Spinal cord (tissue), 10 donors: ENCODE data around the gene FPGS. TPM values are rescaled to one million over a fixed set of nuclear protein-coding genes. Genes with fewer than 3 reads are reported as not detected.

Experiments
- DNase-seq, 6 donors: peaks; one replicate each; pipeline versions ENCODE4 v3.0.0 to v3.0.0-alpha.2; 2013 to 2015; ENCODE audit warnings: low spot score in 6 of 6, low read depth in 4 of 6
- H3K27ac ChIP-seq: one replicate; pipeline ENCODE4 v1.5.1; 2013; ENCODE audit warnings: low read depth, low read length, control low read depth
- H3K27me3 ChIP-seq: one replicate; pipeline ENCODE4 v1.6.1; 2013; ENCODE audit warnings: low read length; ENCODE audit not compliant: control insufficient read depth, insufficient read depth
- H3K36me3 ChIP-seq: one replicate; pipeline ENCODE4 v1.6.1; 2013; ENCODE audit warnings: low read length; ENCODE audit not compliant: control insufficient read depth, insufficient read depth
- H3K4me1 ChIP-seq: one replicate; pipeline ENCODE4 v1.6.1; 2013; ENCODE audit warnings: low read length; ENCODE audit not compliant: control insufficient read depth, insufficient read depth
- H3K4me3 ChIP-seq: one replicate; pipeline ENCODE4 v1.5.1; 2013; ENCODE audit warnings: low read depth, low read length, control low read depth
- H3K9me3 ChIP-seq: one replicate; pipeline ENCODE4 v1.6.1; 2013; ENCODE audit warnings: low read length; ENCODE audit not compliant: control insufficient read depth, insufficient read depth
- WGBS: methylation state at CpG from one replicate; pipeline ENCODE4 v1.1.5; 2013; ENCODE audit warnings: missing lambda C conversion rate; ENCODE audit not compliant: insufficient coverage; 5-methylcytosine and 5-hydroxymethylcytosine counted together
- polyA plus RNA-seq, 2 donors: library from polyadenylated mRNA; unstranded; fragments of 120-200 nt; gene quantifications; one replicate each; pipeline ENCODE4 v1.2.1, GENCODE V29; 2013; ENCODE audit not compliant: insufficient read length in 2 of 2
- total RNA-seq, 2 donors: library from RNA; depleted of rRNA in 1 of 2; stranded (reverse); fragments of 120-200 nt in 1 of 2; fragments of >200 nt in 1 of 2; gene quantifications; one replicate each; pipeline versions ENCODE4 v1.2.3 to v1.2.4, GENCODE V29; 2013 to 2014
- donor health status: healthy.

Gene FPGS
- total and polyA plus RNA-seq, 4 donors, result 17.8 to 50.1 (median 37.9) TPM

- no peak for DNase-seq
- 93% methylated on average over 13 of the region's 17 CpGs for WGBS
- H3K27me3 ChIP-seq, result no peaks in the 10 kb centered on the region
- no peaks in the 10 kb centered on the region for H3K9me3 ChIP-seq
- no peak overlapping the region for H3K27ac ChIP-seq
- H3K36me3 ChIP-seq, result peaks cover 75% of the 10 kb centered on the region
- no peak overlapping the region for H3K4me3 ChIP-seq
- H3K4me1 ChIP-seq, result peaks cover 20% of the 10 kb centered on the region
Observed at GRCh38 chr9:127808347-127809001, 5.8 kb downstream of the FPGS start.

DNA sequence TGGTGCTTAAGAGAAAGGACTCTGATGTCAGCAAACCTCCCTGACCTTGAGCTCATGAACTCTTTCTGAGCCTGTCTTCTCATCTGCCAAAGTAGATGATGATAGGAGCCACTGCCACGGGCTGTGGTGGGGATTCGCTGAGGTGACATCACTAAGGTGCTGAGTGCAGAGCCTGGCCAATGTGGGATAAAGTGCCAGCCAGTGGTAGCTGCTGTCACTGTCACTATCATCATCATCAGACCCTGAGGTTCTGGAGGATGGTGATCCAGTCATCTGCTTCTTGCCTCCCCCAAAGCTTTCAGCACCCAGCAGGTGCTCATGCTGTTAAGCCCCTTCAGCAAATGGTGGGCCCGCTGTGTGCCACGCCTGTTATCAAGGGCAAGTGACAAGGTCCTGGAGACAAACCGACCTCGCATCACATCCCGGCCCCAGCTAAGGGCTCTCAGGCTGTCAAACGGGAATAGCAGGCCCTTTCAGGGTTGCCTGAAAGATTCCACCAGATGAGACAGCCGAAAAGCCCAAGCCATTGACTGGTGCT, 6.4 kb downstream of the FPGS start:
- DNase-seq, result no peak
- Histone ChIP-seq H3K4me1 (peaks cover 17% of the 10 kb centered on the region), H3K4me3 (no peak overlapping the region), H3K9me3 (no peaks in the 10 kb centered on the region), H3K27ac (no peak overlapping the region), H3K36me3 (peaks cover 80% of the 10 kb centered on the region), H3K27me3 (no peaks in the 10 kb centered on the region)
- 61% methylated on average over 7 of the region's 9 CpGs for WGBS

DNA sequence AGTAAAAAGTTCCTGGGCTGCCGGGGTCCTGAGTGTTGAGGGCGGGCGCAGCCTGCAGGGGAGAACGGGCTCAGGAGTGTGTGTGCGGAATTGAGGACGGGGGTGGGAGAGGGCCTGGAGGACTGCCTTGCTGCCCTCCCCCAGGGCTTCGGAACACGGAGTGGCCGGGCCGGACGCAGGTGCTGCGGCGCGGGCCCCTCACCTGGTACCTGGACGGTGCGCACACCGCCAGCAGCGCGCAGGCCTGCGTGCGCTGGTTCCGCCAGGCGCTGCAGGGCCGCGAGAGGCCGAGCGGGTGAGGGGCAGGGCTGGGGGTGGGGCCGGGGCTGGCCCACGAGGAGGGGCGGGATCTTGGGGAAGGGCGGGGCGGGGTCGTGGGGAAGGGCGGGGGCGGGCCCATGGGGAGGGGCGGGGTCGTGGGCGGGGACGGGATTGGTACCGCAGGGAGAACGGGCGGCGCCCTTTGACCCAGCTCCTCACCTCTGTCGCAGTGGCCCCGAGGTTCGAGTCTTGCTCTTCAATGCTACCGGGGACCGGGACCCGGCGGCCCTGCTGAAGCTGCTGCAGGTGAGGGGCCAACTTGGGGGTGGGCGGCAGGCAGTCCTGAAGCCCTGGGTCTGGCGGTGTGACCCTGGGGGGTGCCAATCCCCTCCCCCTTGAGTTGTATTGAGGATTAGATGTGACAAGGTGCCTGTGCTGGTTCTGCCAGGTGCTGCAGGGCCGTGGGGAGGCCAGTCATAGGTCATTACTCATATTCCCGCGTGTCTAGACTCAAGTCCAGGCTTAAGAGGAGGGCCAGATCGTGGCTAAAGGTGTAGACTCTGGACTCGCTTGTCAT, 7.1 kb downstream of the FPGS start:
- no peak overlapping the region for H3K27ac ChIP-seq

GRCh38 chr9:127810378-127811187, 7.9 kb downstream of the FPGS start:
- Histone ChIP-seq H3K4me1 (peaks cover 20% of the 10 kb centered on the region), H3K27ac (no peak overlapping the region), H3K36me3 (peaks cover 87% of the 10 kb centered on the region), H3K27me3 (no peaks in the 10 kb centered on the region), H3K4me3 (no peak overlapping the region), H3K9me3 (no peaks in the 10 kb centered on the region)
- no peak for DNase-seq
- 97% methylated on average over 7 of the region's 10 CpGs for WGBS

More for the DNA sequence above, 7.1 kb downstream of the FPGS start:
- Histone ChIP-seq H3K9me3 (no peaks in the 10 kb centered on the region), H3K4me3 (no peak overlapping the region), H3K4me1 (peaks cover 14% of the 10 kb centered on the region), H3K27me3 (no peaks in the 10 kb centered on the region), H3K36me3 (peaks cover 79% of the 10 kb centered on the region)
- DNase-seq, result no peak
- WGBS, result 31% methylated on average over 37 of the region's 57 CpGs

GRCh38 chr9:127812011-127812410, 9.3 kb downstream of the FPGS start:
- Histone ChIP-seq H3K27me3 (no peaks in the 10 kb centered on the region), H3K9me3 (no peaks in the 10 kb centered on the region), H3K4me1 (peaks cover 20% of the 10 kb centered on the region), H3K27ac (no peak overlapping the region), H3K36me3 (peaks cover 89% of the 10 kb centered on the region), H3K4me3 (no peak overlapping the region)
- 86% methylated on average over 2 of the region's 6 CpGs for WGBS
- no peak for DNase-seq

DNA sequence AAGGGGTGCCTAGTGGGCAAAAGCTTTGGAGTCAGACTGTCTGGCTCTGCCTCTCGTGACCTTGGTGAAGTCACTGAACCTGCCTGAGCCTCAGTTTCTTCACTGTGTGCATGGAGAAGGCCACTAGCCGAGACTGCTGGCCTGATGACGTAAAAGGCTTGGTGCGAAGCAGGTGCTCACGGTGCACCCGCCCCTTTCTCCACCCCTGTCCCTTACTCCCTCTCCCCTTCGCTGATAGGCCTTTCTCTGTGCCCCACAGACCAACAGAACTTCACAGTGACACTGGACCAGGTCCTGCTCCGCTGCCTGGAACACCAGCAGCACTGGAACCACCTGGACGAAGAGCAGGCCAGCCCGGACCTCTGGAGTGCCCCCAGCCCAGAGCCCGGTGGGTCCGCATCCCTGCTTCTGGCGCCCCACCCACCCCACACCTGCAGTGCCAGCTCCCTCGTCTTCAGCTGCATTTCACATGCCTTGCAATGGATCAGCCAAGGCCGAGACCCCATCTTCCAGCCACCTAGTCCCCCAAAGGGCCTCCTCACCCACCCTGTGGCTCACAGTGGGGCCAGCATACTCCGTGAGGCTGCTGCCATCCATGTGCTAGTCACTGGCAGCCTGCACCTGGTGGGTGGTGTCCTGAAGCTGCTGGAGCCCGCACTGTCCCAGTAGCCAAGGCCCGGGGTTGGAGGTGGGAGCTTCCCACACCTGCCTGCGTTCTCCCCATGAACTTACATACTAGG, 10.4 kb downstream of the FPGS start:
- Histone ChIP-seq H3K4me1 (peaks cover 28% of the 10 kb centered on the region), H3K36me3 (peaks cover 86% of the 10 kb centered on the region), H3K9me3 (no peaks in the 10 kb centered on the region), H3K4me3 (no peak overlapping the region), H3K27me3 (no peaks in the 10 kb centered on the region), H3K27ac (no peak overlapping the region)
- WGBS, result 93% methylated on average over 19 of the region's 19 CpGs
- no peak for DNase-seq

GRCh38 chr9:127813686-127814226, 11.1 kb downstream of the FPGS start:
- Histone ChIP-seq H3K4me1 (peaks cover 30% of the 10 kb centered on the region), H3K36me3 (peaks cover 86% of the 10 kb centered on the region), H3K27ac (peak overlapping the region; percentile 52), H3K4me3 (no peak overlapping the region), H3K27me3 (no peaks in the 10 kb centered on the region), H3K9me3 (no peaks in the 10 kb centered on the region)
- WGBS, result 74% methylated on average over 6 of the region's 9 CpGs
- DNase-seq, result no peak

GRCh38 chr9:127814619-127815511, 12.2 kb downstream of the FPGS start:
- 84% methylated on average over 11 of the region's 11 CpGs for WGBS
- Histone ChIP-seq H3K27me3 (no peaks in the 10 kb centered on the region), H3K27ac (no peak overlapping the region), H3K4me1 (peaks cover 24% of the 10 kb centered on the region), H3K36me3 (peaks cover 81% of the 10 kb centered on the region), H3K4me3 (no peak overlapping the region), H3K9me3 (no peaks in the 10 kb centered on the region)
- DNase-seq, result no peak
